HG03439 (cell line): ENCODE results near the gene RAB11FIP4.

ENCODE experiments used
- ATAC-seq: cut with Tn5 transposase; IDR thresholded peaks from one replicate; pipeline ENCODE4 v1.9.1; 2021; ENCODE audit warnings: mild to moderate bottlenecking, moderate library complexity; ENCODE audit not compliant: unreplicated experiment

Gene RAB11FIP4

DNA sequence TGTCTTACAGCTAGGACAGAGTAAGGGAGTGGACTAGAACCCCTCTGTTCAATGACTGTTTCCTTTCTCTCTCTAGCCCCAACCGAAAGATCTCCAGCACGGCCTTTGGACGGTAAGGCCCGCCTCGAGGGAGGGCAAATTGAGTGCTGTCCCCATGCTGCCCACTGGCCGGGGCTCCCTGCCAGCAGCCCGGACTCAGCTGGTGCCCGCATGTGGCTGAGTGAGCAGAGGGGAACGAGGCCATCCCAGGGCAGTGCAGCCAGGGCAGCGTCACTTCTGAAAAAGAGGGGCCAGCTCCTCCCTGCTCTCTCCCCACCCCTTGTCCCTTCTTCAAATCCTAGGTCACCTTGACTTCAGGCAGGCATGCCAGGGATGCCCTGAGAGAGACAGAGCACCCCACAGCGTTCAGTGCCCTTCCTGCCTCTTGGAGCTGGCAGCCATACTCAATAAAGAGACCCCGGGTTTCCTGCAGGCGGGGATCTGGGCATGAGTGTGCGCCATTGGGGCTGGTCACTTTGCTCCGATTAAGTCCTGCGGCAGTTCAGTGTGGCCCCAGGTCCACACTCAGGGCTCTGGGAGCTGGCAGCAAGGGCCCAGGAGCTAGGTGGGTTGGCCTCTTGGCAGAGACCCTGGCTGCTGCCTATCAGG, 130.9 kb downstream of the RAB11FIP4 start:
- no peak for ATAC-seq

DNA sequence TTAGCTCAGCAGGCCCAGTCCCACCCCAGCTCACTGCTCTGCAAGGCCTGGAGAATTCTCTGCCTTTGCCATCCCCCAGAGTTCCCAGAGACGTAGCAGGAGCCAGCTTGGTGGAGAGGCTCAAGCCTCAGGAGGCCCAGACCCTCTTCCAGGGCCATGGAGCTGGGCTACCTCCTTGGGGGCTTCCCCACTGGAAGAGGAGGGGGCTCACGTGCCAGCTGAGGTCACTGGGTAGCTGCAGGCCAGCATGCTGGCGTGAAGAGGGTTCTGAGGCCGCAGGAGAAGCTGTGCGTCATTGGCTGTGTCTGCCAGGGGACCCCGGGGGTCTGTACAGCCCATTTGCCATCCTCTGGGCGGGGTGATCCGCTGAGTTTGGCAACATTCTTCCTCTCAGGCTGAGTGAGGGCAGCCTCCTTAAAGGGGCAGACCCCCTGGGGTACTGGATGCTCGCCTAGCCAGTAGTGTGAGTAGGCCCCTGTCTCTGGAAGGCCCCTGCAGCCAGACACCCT, 131.6 kb downstream of the RAB11FIP4 start:
- no peak for ATAC-seq

DNA sequence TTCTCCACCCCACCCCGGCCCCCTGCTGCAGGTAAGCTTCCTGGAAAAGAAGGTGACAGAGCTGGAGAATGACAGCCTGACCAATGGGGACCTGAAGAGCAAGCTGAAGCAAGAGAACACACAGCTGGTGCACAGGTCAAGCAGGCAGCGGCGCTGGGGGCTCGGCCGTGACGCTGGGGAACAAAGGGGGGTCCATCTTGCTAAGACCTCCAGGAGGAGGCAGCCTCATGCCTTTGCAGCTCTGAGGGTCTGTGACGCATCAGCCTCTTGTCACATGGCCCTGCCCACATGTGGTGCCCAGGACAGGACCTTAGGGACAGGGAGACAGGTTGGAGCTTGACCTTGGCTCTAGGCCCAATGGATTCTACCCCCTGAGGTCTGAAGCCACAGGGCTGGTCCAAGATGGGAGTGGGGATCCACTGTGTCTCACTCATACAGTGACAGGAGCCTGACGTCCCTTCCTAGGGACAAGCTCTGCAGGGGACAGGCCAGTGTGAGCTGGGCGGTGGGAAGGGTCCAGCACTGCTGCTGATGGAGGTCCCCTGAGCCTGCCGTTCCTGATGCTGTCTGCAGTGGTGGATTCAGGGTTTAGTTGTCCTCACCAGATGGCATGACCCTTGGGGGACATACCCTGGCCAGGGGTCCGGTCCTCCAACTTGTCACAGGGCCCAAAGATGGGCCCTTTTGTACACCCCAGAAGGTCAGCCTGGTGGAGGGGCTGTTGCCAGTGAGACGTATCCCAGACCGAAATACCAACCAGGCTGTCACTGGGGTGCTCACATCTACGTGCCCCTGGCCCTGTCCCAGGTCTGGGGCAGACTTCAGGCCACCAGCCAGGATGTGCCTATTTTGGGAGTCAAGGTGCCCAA, 132.6 kb downstream of the RAB11FIP4 start:
- ATAC-seq, result no peak

DNA sequence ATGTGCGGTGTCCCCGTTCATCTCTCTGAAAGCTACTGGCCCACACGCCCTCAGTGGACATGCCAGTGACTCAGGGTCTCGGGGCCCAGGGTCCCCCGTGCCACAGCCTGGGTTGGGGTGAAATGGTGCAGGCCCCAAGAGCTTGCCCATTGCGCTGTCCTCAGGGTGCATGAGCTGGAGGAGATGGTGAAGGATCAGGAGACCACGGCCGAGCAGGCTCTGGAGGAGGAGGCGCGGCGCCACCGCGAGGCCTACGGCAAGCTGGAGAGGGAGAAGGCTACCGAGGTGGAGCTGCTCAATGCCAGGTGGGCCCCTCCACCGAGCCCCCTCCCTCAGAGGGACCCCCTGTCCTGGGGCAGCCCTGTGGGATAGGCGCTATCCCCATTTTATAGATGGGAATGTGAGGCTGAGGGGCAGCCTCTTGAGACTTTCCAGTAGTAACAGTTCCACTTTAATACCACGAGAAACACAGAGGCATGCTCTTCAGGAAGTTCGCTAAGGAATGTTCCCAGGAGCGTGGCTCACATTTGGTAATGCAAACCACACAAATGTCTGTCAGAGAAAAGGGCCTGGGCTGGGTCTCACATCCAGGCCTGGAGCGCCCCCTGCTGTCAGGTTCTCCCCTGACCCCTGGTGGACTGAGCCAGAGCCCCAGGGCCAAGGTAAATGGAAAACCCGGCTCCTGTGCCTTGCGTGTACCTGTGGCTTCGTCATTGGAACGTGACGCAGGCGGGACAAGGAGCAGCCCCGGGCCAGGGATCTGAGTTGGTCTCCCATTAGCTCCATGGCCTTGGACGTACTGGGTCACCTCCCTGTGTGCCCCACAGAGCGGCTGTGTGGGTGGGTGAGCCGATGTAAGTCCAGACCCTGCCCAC, 133.7 kb downstream of the RAB11FIP4 start:
- peak; percentile 46 for ATAC-seq

DNA sequence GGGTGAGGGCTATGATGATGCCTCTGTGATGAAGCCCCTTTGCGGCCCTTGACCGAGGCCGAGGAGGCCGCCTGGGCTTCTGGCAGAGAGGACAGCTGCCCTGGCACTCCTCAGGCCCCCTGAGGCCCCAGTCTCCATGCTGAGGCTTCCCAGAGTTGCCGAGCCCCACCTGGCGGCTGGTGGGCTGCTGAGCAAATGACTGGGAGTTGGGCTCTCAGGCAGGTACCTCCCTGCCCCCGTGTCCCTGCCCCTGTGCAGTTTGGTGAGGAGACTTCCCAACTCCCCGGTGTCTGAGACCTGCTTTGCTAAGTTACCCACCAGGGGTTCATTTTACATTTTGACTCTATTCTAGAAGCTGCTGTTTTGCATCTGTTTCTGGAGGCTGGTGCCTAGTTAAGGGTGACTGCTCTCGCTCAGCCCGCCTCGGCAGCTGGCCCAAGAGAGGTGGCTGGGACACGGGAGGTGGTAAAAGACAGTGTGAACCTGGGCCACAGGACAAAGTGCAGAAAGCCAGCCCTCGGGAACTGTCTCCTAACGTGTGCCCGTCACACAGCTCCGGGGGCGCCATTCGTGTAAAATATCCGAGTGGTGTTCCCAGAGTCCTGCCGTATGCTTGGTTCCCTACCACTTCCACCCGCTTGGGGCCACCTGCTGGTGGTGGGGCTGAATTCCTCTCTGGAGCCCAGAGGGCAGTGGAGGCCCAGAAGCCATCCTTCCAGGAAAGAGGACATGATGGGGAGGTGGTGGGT, 134.5 kb downstream of the RAB11FIP4 start:
- ATAC-seq, result peak; percentile 32

DNA sequence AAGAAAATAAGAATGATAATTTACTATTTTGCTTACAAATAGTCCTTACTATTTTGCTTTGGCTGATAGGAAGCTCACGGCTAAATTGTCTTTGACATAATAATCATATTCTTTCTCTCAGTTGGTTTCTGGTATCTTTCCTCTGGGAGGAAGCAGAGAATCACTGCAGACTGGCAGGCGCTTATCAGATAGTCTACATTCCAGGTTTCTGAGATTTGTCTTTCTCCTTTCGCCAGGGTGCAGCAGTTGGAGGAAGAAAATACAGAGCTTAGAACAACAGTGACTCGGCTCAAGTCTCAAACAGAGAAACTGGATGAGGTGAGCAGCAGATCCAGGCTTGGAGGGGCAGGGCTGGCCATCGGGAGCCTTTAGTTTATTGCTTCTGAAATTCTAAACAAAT, 136.1 kb downstream of the RAB11FIP4 start:
- no peak for ATAC-seq

DNA sequence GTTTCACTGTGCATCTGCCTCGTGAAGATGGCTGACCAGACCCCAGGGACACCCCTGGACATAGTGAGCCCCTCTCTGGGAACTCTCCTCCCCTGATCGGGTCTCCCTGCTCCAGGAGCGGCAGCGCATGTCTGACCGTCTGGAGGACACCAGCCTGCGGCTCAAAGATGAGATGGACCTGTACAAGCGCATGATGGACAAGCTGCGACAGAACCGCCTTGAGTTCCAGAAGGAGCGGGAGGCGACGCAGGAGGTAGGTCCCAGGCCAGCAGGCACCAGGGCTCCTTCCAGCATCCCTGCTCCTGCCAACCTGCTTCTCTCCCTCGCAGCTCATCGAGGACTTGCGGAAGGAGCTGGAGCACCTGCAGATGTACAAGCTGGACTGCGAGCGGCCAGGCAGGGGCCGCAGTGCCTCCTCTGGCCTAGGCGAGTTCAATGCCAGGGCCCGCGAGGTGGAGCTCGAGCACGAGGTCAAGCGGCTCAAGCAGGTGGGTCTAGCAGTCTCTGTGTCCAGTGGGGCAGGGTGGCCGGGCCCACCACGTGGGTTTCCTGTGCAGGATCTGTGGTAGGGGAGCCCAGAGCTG, 136.9 kb downstream of the RAB11FIP4 start:
- no peak for ATAC-seq

DNA sequence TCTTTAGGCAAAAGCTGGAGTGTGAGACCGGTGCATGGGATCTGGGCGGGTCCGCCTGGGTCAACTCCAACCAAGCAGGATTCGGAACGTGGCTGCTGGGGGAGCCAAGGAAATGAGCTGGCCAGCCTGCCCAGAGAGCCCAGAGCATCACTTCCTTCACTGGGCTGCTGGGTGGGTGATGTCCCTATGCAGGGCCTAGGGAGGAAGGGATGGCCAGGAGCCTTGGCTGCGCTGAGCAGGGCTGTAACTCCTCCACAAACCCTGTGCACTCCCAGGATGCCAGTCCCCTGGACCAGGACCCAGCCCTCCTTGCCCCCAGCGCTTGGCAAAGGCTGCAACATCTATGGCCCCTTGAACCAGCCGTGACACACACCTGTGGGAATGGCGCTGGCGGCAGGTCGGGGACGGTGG, 138.4 kb downstream of the RAB11FIP4 start:
- no peak for ATAC-seq

DNA sequence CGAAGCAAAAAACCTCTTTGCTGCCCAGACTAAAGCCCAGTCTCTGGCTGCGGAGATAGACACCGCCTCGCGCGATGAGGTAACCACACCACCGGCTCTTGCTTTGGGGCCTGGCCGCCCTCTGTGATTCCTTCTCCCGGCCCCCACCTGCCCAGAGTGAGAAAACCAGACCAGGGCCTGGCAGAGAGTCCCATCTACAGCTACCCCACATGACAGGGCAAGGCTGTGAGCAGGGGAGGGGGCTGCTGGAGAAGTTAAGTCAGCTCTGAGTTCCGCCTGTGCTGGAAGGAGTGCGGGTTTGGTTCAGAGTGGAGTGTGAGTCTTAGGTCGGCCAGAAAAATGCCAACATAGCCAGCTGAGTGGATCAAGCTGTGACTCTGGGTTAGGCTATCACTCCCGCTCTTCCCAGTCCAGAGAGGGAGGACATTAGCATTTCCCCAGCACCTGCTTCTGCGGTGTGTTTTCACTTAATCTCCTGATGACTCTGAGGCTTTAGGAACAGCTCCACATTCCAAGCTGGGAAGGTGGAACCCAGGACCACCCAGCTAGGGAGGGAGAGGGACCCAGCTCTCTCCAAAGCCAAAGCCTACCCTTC, 139.0 kb downstream of the RAB11FIP4 start:
- no peak for ATAC-seq

DNA sequence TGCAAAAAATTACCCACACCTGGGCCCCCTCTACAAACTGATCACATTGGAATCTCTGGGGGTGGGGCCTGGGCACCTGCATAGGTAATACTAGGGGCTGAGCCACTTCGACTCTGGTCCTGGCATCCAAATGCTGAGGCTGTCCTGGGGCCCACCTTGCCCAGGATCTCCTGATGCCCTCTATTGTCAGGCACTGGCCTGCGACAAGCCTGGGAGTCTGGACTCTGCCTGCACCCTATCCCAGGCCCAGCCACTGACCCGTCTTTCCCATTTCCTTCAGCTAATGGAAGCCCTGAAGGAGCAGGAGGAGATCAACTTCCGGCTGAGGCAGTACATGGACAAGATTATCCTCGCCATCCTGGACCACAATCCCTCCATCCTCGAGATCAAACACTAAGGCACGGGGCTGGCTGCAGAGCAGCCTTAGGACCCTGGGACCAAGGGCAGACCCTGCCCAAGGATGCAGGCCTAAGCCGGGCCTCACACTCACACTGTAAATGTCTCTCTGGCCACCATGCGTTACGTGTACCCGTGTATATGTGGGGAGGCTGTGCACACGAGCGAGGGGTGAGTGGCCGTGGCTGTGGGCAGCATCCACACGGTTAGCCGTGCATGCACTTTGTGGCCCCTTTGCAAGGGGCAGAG, 140.0 kb downstream of the RAB11FIP4 start:
- no peak for ATAC-seq

DNA sequence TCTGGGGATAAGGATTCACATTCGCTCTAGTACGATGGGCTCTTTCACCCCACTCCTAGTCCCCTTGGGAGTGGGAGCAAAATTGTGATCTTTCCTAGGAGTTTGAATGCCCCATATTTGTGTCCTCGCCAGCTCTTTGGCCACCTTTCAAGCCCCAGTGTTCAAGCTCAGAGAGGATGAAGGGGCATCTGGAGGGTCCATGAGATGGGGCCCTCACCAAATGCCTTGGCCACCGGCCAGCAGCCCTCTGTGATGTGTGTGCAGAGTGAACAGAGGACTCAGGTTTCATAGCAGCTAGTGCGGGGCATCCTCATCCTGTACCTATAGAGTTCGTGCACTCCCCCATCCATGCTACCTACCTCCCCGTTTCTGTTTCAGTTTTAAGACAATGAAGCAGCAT, 140.6 kb downstream of the RAB11FIP4 start:
- no peak for ATAC-seq

DNA sequence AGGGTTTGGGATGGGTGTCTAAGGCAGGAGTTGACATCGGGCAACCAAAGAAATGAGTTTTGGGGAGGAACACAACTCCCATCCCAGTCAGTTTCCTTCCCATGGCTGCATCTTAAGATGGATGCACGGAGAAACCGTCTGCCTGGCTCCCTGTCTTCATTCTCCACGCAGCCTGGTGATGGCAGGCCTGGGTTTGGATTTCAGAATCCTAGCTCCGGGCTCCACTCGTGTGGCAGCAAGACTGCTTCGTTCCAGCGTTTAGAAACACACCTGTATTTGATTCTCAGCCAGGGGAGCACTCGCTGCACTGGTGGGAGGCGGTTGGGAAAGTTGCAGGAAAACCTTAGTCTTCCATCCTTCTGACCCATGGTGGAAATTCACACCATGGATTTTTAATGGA, 141.1 kb downstream of the RAB11FIP4 start:
- no peak for ATAC-seq

DNA sequence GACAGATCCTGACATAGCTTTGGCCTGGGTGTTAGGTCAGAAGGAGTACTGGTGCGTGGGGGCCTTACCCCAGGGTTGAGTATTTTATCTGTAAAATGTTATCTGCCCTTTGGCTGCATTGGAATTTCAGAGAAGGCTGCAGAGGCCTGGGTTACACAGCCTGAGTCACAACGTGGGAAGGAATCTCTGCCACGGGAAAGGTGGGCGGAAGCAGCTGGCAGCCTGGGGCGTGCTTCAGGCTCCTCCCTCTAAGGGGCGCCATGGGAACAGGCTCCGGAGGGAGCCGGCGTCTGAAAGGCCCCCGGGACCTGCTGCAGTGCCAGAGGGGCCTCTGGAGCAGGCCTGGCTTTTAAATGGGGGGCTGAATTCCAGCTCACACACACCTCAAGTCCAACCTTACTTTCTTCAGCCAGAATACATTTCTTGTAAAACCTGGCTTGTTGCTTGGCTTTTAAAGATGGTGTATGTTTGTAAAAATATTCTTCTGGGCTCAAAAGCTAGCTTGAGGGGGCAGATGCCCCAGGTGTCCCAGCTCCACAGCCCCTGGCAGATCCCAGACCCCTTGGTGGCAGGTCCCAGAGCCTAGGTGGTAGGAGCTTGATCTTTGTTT, 142.2 kb downstream of the RAB11FIP4 start:
- no peak for ATAC-seq

DNA sequence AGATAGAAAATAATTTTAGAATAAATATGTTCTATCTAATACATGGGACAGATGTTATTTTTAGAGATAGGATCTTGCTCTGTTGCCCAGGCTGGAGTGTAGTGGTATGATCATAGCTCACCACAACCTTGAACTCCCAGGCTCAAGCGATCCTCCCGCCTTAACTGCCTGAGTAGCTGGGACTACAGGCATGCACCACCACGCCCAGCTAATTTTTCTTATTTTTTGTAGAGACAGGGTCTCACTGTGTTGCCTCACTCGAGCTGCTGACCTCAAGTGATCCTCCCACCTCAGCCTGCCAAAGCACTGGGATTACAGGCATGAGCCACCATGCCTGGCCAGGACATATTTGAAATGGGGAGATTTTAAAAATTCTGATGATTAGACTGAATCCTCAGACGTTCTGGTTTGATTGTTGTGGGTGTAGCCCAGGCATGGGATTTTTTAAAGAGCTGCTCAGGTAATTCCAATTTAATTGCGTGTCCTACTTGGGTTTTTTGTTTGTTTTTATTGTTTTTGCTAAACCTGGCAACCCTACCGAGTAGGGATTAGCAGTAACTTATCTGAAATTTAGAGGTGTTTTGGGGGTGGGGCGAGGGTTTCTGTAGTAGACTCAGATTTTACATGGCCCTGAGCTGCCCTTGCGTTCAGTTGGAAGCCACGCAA, 142.9 kb downstream of the RAB11FIP4 start:
- no peak for ATAC-seq

DNA sequence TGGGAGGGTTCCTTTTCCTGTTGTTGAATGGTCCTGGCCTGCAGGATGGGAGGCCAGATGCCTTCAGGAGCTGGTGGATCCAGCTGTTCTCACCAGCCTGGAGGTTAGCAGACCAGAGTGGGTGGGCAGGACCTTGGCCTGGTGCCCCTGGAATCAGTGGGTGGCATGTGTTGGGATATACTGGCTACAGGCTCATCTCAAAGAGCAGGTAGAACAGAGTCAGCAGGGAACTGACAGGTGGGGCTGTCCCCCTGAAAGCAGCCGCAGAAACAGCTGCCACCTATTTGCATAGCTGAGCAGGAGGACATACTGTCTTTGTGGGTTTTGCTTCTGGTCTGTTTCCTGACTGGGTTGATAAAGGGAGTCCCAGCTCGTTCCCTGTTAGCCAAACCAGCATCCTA, 144.1 kb downstream of the RAB11FIP4 start:
- no peak for ATAC-seq

DNA sequence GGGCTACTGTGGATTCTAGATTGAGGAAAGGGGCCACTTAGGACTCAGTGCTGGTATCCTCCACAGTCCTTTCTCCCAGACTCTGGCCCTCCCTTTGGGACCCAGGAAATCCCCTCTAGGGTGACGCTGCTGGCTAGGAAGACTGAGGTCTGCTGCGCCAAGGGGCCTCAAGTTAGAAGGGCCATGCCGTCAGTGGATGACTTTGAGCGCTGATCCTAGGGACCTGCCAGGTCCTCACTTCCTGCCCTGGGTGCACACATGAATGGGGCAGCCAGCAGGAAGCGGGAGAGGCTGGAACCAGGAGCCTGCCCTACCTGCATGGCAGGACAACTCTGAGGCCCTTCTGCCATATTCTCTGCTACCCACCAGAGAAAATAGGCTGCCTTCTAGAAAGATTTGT, 145.0 kb downstream of the RAB11FIP4 start:
- no peak for ATAC-seq

DNA sequence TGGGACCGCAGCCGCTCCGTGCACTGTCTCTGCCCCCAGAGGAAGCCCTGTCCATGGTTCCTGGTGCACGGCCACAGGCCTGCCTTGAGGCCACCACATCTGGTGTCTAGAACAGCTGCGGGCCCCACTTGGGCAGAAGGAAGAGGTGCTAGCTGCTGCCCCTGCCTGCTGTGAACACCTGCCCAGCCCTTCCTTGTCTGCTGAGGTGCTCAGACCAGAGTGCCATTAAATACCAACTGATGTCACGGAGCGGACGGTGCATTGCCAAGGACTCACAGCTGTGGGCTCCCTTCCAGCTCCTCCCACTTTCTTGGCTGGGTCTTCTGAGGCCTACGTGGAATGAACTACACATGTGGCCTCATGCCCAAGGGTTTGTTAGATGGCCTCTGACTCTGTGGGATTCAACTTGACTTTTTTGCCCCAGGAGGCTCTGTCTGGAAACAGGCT, 146.1 kb downstream of the RAB11FIP4 start:
- ATAC-seq, result no peak

DNA sequence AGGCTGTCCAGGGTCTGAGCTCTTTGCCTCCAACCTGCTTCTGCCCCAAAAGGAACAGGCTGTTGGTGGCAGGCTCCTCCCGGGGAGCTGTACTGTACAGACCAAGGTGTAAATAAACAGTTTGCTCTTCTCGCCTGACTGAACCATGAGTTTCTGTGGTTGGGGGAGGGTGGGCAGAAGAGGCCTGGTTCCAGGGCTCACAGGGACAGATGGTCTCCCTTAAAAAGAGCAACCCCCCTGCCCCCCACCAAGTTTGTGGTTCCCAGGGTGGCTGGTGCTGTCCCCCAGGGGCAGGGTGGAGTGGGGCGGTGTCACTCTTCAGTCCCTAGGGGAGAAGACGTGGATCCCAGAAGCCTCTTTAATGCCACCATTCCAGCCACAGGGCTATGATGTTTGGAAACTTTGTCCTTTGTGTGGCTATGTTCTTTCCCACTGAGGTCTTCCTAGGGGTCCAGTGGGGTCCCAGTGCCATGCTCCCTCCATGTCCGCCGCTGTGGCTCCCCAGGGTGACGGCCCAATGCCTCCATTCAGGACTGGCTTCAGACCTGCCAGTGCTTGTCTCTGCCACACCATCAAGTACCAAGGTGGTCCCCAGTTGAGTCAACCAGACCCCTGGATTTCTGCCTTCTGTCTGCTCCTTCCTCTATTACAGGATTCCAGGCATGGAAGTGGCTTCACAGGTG, 146.7 kb downstream of the RAB11FIP4 start:
- ATAC-seq, result no peak
